HL-60 (cell line): ENCODE measurements around the gene LRRC42.

ENCODE experiments used
- POLR2AphosphoS5 ChIP-seq: IDR thresholded peaks from 2 replicates; pipeline ENCODE4 v1.6.1; 2012; ENCODE audit warnings: low read depth
- TF ChIP-seq, protein P1 (sequence below): IDR thresholded peaks from one replicate; pipeline ENCODE4 v1.5.1; 2011; ENCODE audit warnings: low read length, control low read depth, inconsistent platforms; ENCODE audit not compliant: insufficient read depth

- TF ChIP-seq, protein P1, sequence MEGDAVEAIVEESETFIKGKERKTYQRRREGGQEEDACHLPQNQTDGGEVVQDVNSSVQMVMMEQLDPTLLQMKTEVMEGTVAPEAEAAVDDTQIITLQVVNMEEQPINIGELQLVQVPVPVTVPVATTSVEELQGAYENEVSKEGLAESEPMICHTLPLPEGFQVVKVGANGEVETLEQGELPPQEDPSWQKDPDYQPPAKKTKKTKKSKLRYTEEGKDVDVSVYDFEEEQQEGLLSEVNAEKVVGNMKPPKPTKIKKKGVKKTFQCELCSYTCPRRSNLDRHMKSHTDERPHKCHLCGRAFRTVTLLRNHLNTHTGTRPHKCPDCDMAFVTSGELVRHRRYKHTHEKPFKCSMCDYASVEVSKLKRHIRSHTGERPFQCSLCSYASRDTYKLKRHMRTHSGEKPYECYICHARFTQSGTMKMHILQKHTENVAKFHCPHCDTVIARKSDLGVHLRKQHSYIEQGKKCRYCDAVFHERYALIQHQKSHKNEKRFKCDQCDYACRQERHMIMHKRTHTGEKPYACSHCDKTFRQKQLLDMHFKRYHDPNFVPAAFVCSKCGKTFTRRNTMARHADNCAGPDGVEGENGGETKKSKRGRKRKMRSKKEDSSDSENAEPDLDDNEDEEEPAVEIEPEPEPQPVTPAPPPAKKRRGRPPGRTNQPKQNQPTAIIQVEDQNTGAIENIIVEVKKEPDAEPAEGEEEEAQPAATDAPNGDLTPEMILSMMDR: no peak
- TF ChIP-seq POLR2AphosphoS5: no peak
Observed at GRCh38 chr1:53905509-53905908, 40.6 kb upstream of the LRRC42 start.
